HEK293 (cell line): ENCODE measurements around the gene BCAN.

Experiments used
- CTCF ChIA-PET: fragments of 350-600 bp; formaldehyde crosslinking; extraction: SDS; loops from one replicate; lab custom pipeline; 2021; ENCODE audit warnings: antibody characterized with exemption; lab: Yijun Ruan, JAX
- POLR2A ChIA-PET: fragments of 300-600 bp; formaldehyde crosslinking; extraction: SDS; loops from one replicate; lab custom pipeline; 2020; ENCODE audit warnings: antibody characterized with exemption, inconsistent platforms; lab: Yijun Ruan, JAX
- H3K27ac ChIP-seq: fragments of 200-500 bp; sonication (Bioruptor generic); 2 replicates; pipeline ENCODE4 v1.5.1; 2014; ENCODE audit warnings: low read depth, low read length, control low read depth, inconsistent platforms; ENCODE audit errors: extremely low read depth
- H3K36me3 ChIP-seq, 2 experiments: fragments of 200-500 bp in 1 of 2; sonication (Bioruptor generic) in 1 of 2; 1 replicate in 1 of 2; 2 replicates in 1 of 2; pipeline ENCODE4 v1.5.1; 2014 to 2017; ENCODE audit warnings: inconsistent platforms in 2 of 2, low read length in 2 of 2; ENCODE audit not compliant: control insufficient read depth in 2 of 2, insufficient read depth in 1 of 2
- H3K4me1 ChIP-seq: fragments of 200-500 bp; sonication (Bioruptor generic); 2 replicates; pipeline ENCODE4 v1.5.1; 2014; ENCODE audit warnings: mild to moderate bottlenecking, low read length, inconsistent platforms; ENCODE audit not compliant: control insufficient read depth, insufficient read depth
- H3K4me3 ChIP-seq: 2 replicates; pipeline ENCODE4 v1.5.1; 2011; ENCODE audit warnings: low read depth, mild to moderate bottlenecking, control low read depth, low read length, moderate library complexity
- H3K9me3 ChIP-seq: fragments of 200-500 bp; sonication (Bioruptor generic); 2 replicates; pipeline ENCODE4 v1.5.1; 2014; ENCODE audit warnings: low read depth, low read length, inconsistent platforms; ENCODE audit not compliant: control insufficient read depth, insufficient read depth
- WT1 ChIP-seq: fragments of 450-650 bp; formaldehyde crosslinking; IDR thresholded peaks from 2 replicates; pipeline ENCODE4 v1.5.1; 2016; ENCODE audit warnings: missing biosample characterization, missing genetic modification characterization
- ZBTB20 ChIP-seq: fragments of 450-650 bp; formaldehyde crosslinking; IDR thresholded peaks from 2 replicates; pipeline ENCODE4 v1.5.1; 2016; ENCODE audit warnings: missing biosample characterization, missing genetic modification characterization
- ZIC2 ChIP-seq: fragments of 450-650 bp; formaldehyde crosslinking; IDR thresholded peaks from 2 replicates; pipeline ENCODE4 v1.5.1; 2016; ENCODE audit warnings: missing biosample characterization, missing genetic modification characterization
- ZNF16 ChIP-seq: fragments of 450-650 bp; formaldehyde crosslinking; IDR thresholded peaks from 2 replicates; pipeline ENCODE4 v1.5.1; 2016; ENCODE audit warnings: low read depth, missing biosample characterization, missing genetic modification characterization
- ZNF2 ChIP-seq: fragments of 450-650 bp; formaldehyde crosslinking; IDR thresholded peaks from 2 replicates; pipeline ENCODE4 v1.5.1; 2016; ENCODE audit warnings: missing biosample characterization, missing genetic modification characterization
- ZNF623 ChIP-seq: fragments of 450-650 bp; formaldehyde crosslinking; IDR thresholded peaks from 2 replicates; pipeline ENCODE4 v1.5.1; 2016; ENCODE audit warnings: missing biosample characterization, missing genetic modification characterization
- ZNF843 ChIP-seq: fragments of 450-650 bp; formaldehyde crosslinking; IDR thresholded peaks from 2 replicates; pipeline ENCODE4 v1.5.1; 2016; ENCODE audit warnings: missing biosample characterization, missing genetic modification characterization
- ZSCAN23 ChIP-seq: fragments of 450-650 bp; formaldehyde crosslinking; IDR thresholded peaks from 2 replicates; pipeline ENCODE4 v1.5.1; 2016; ENCODE audit warnings: missing biosample characterization, missing genetic modification characterization
- TF ChIP-seq, protein P1 (sequence below): fragments of 450-650 bp; formaldehyde crosslinking; IDR thresholded peaks from 2 replicates; pipeline ENCODE4 v1.5.1; 2017; ENCODE audit warnings: missing biosample characterization, missing genetic modification characterization
- TF ChIP-seq, protein P2 (sequence below): fragments of 450-650 bp; formaldehyde crosslinking; IDR thresholded peaks from 2 replicates; pipeline ENCODE4 v1.5.1; 2016; ENCODE audit warnings: missing biosample characterization, missing genetic modification characterization
- TF ChIP-seq, protein P3 (sequence below): fragments of 450-650 bp; formaldehyde crosslinking; conservative IDR thresholded peaks from 2 replicates; pipeline ENCODE4 v1.5.1; 2016; ENCODE audit warnings: low read depth, missing biosample characterization, missing genetic modification characterization
- TF ChIP-seq, protein P4 (sequence below): fragments of 450-650 bp; formaldehyde crosslinking; optimal IDR thresholded peaks from 2 replicates; pipeline ENCODE3; 2016; ENCODE audit warnings: missing biosample characterization, mild to moderate bottlenecking, missing genetic modification characterization
- TF ChIP-seq, protein P5 (sequence below): fragments of 450-650 bp; formaldehyde crosslinking; IDR thresholded peaks from 2 replicates; pipeline ENCODE4 v1.5.1; 2016; ENCODE audit warnings: missing biosample characterization, missing genetic modification characterization

Gene BCAN

DNA sequence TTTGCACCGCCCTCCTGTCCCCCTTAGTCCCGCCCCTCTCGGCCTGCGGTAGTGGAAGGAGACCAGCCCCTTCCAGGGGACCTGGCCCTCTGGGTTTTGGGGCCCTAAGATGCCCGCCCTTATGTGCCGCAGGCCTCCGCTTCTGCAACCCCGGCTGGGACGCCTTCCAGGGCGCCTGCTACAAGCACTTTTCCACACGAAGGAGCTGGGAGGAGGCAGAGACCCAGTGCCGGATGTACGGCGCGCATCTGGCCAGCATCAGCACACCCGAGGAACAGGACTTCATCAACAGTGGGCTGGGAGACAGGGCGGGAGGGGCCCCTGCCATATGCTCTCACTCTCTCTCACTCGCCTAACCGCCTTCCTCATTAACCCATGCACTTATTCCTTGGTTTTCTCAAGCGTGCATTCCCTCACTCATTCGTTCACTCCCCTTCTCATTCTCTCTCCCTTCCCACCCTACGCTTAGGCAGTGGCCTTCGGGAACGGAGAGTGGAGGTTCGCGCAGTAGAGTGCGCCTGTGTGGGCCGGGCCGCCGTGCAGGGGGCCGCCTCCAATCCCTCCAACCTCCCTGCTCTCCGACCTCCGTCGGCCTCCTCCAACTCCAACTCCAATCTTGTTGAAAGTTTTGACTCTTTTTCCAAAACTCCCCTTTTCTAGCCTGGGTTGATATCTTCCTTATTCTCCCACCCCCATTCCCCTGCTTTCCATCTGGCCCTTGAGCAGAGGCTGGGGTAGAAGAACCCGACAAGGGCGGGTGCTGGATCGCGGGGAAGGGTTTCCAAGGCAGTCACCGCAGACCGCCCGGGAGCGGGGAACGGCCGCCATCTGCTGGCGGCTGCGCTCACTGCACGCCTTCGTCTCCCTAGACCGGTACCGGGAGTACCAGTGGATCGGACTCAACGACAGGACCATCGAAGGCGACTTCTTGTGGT, 15.2 kb downstream of the BCAN start (continued):
- TF ChIP-seq, protein P1, sequence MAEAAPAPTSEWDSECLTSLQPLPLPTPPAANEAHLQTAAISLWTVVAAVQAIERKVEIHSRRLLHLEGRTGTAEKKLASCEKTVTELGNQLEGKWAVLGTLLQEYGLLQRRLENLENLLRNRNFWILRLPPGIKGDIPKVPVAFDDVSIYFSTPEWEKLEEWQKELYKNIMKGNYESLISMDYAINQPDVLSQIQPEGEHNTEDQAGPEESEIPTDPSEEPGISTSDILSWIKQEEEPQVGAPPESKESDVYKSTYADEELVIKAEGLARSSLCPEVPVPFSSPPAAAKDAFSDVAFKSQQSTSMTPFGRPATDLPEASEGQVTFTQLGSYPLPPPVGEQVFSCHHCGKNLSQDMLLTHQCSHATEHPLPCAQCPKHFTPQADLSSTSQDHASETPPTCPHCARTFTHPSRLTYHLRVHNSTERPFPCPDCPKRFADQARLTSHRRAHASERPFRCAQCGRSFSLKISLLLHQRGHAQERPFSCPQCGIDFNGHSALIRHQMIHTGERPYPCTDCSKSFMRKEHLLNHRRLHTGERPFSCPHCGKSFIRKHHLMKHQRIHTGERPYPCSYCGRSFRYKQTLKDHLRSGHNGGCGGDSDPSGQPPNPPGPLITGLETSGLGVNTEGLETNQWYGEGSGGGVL (tag by site-specific recombination) = peak; percentile 36
- TF ChIP-seq, protein P2, sequence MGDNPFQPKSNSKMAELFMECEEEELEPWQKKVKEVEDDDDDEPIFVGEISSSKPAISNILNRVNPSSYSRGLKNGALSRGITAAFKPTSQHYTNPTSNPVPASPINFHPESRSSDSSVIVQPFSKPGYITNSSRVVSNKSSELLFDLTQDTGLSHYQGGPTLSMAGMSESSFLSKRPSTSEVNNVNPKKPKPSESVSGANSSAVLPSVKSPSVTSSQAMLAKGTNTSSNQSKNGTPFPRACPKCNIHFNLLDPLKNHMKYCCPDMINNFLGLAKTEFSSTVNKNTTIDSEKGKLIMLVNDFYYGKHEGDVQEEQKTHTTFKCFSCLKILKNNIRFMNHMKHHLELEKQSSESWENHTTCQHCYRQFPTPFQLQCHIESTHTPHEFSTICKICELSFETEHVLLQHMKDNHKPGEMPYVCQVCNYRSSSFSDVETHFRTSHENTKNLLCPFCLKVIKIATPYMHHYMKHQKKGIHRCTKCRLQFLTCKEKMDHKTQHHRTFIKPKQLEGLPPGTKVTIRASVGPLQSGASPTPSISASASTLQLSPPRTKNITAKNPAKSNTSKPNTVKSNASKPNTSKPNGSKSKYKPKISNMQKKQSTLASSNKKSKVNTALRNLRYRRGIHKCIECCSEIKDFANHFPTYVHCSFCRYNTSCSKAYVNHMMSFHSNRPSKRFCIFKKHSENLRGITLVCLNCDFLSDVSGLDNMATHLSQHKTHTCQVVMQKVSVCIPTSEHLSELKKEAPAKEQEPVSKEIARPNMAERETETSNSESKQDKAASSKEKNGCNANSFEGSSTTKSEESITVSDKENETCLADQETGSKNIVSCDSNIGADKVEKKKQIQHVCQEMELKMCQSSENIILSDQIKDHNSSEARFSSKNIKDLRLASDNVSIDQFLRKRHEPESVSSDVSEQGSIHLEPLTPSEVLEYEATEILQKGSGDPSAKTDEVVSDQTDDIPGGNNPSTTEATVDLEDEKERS (tag by site-specific recombination) = no peak
- TF ChIP-seq ZIC2 (no peak), ZBTB20 (tag by site-specific recombination) (no peak), ZNF623 (tag by site-specific recombination) (no peak)
- TF ChIP-seq, protein P3, sequence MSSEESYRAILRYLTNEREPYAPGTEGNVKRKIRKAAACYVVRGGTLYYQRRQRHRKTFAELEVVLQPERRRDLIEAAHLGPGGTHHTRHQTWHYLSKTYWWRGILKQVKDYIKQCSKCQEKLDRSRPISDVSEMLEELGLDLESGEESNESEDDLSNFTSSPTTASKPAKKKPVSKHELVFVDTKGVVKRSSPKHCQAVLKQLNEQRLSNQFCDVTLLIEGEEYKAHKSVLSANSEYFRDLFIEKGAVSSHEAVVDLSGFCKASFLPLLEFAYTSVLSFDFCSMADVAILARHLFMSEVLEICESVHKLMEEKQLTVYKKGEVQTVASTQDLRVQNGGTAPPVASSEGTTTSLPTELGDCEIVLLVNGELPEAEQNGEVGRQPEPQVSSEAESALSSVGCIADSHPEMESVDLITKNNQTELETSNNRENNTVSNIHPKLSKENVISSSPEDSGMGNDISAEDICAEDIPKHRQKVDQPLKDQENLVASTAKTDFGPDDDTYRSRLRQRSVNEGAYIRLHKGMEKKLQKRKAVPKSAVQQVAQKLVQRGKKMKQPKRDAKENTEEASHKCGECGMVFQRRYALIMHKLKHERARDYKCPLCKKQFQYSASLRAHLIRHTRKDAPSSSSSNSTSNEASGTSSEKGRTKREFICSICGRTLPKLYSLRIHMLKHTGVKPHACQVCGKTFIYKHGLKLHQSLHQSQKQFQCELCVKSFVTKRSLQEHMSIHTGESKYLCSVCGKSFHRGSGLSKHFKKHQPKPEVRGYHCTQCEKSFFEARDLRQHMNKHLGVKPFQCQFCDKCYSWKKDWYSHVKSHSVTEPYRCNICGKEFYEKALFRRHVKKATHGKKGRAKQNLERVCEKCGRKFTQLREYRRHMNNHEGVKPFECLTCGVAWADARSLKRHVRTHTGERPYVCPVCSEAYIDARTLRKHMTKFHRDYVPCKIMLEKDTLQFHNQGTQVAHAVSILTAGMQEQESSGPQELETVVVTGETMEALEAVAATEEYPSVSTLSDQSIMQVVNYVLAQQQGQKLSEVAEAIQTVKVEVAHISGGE (tag by site-specific recombination) = no peak
- TF ChIP-seq, protein P4, sequence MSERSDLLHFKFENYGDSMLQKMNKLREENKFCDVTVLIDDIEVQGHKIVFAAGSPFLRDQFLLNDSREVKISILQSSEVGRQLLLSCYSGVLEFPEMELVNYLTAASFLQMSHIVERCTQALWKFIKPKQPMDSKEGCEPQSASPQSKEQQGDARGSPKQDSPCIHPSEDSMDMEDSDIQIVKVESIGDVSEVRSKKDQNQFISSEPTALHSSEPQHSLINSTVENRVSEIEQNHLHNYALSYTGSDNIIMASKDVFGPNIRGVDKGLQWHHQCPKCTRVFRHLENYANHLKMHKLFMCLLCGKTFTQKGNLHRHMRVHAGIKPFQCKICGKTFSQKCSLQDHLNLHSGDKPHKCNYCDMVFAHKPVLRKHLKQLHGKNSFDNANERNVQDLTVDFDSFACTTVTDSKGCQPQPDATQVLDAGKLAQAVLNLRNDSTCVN (tag by site-specific recombination) = peak; percentile 26
- TF ChIP-seq, protein P5, sequence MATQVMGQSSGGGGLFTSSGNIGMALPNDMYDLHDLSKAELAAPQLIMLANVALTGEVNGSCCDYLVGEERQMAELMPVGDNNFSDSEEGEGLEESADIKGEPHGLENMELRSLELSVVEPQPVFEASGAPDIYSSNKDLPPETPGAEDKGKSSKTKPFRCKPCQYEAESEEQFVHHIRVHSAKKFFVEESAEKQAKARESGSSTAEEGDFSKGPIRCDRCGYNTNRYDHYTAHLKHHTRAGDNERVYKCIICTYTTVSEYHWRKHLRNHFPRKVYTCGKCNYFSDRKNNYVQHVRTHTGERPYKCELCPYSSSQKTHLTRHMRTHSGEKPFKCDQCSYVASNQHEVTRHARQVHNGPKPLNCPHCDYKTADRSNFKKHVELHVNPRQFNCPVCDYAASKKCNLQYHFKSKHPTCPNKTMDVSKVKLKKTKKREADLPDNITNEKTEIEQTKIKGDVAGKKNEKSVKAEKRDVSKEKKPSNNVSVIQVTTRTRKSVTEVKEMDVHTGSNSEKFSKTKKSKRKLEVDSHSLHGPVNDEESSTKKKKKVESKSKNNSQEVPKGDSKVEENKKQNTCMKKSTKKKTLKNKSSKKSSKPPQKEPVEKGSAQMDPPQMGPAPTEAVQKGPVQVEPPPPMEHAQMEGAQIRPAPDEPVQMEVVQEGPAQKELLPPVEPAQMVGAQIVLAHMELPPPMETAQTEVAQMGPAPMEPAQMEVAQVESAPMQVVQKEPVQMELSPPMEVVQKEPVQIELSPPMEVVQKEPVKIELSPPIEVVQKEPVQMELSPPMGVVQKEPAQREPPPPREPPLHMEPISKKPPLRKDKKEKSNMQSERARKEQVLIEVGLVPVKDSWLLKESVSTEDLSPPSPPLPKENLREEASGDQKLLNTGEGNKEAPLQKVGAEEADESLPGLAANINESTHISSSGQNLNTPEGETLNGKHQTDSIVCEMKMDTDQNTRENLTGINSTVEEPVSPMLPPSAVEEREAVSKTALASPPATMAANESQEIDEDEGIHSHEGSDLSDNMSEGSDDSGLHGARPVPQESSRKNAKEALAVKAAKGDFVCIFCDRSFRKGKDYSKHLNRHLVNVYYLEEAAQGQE (tag by site-specific recombination) = no peak

DNA sequence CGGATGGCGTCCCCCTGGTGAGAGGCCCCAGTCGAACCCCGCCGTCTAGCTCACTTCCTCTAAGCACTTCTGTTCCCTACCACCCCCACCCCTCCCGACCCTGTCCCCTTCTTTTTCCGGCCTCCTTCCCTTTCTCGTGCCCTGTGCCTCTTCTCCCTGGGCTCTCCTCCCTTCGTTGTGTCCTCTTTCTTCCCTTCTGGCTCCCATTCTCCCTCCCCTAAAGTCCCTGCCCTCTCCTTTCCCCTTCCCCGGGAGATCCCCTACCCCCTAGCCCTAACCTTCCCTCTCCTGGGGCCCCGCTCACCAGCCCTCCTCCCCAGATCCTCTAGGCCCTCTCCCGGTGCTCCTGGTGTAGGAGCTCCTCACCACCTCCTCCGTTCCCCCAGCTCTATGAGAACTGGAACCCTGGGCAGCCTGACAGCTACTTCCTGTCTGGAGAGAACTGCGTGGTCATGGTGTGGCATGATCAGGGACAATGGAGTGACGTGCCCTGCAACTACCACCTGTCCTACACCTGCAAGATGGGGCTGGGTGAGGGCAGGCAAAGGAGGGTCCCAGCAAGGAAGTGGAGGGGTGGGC, 15.9 kb downstream of the BCAN start:
- no peaks in the 10 kb centered on the region for H3K36me3 ChIP-seq
- H3K27ac ChIP-seq = no peak overlapping the region
- ChIA-PET CTCF (interaction anchor here (0.6 to 15.2 kb wide), 28 partner anchors 9 to 292 kb away, joined by 3 to 564 read pairs (median 4); partner anchors contain the start of genes BCAN, CRABP2, HAPLN2 and NAXE), POLR2A (interaction anchor here (1.3 kb wide), 1 partner anchor 34 kb away, joined by 4 read pairs; no protein-coding TSS in a partner anchor)
- H3K4me3 ChIP-seq = no peak overlapping the region
- no peaks in the 10 kb centered on the region for H3K9me3 ChIP-seq
- peaks cover 4% of the 10 kb centered on the region; the same call in 1 of the 2 replicates for H3K4me1 ChIP-seq
- TF ChIP-seq WT1 = 0 out of 2 replicates have a peak, but pooled peaks have one; percentile 27
- TF ChIP-seq ZNF2 = no peak
- 0 out of 2 replicates have a peak, but pooled peaks have one; percentile 50 for TF ChIP-seq ZSCAN23
- no peak for TF ChIP-seq ZNF16 (tag by site-specific recombination)
- TF ChIP-seq ZNF843 (tag by site-specific recombination) = no peak
